ENCODE data around the gene SMARCD3.

- TF ChIP-seq FOXK2 (IDR thresholded peaks at IDR 0.05) (no peak), ARNT (IDR thresholded peaks at IDR 0.05) (no peak), FOXM1 (IDR thresholded peaks at IDR 0.05; ENCODE audit: borderline replicate concordance) (no peak), ZNF384 (IDR thresholded peaks at IDR 0.05) (no peak), BHLHE40 (IDR thresholded peaks at IDR 0.05; ENCODE audit: borderline replicate concordance) (no peak), FOXA1 (IDR thresholded peaks at IDR 0.05) (no peak), L3MBTL2 (conservative IDR thresholded peaks at IDR 0.05) (no peak)
Observed at GRCh38 chr7:151233804-151234203, 14.7 kb downstream of the SMARCD3 start.

Measured in HEK293T (cell line).